H9 (cell line): Measurements from ENCODE around the gene EHMT2. TPM values are rescaled to one million over a fixed set of nuclear protein-coding genes. Genes with fewer than 3 reads are reported as not detected.

Experiments used
- DNase-seq: peaks from one replicate; pipeline ENCODE4 v3.0.0-alpha.2; 2017
- H2AFZ ChIP-seq: one replicate; pipeline ENCODE4 v1.6.1; 2013; ENCODE audit warnings: mild to moderate bottlenecking, low read length, control low read depth, moderate library complexity
- H2AK5ac ChIP-seq: 2 replicates; pipeline ENCODE4 v1.6.1; 2013; ENCODE audit warnings: low read length, control low read depth, mixed read lengths; ENCODE audit not compliant: insufficient read length
- H2BK120ac ChIP-seq: one replicate; pipeline ENCODE4 v1.6.1; 2013; ENCODE audit warnings: low read depth, mild to moderate bottlenecking, low read length, control low read depth, inconsistent platforms; ENCODE audit not compliant: poor library complexity, severe bottlenecking
- H2BK12ac ChIP-seq: 2 replicates; pipeline ENCODE4 v1.6.1; 2013; ENCODE audit warnings: low read length, control low read depth, mixed read lengths, low read depth; ENCODE audit not compliant: insufficient read length
- H2BK15ac ChIP-seq: 2 replicates; pipeline ENCODE4 v1.6.1; 2013; ENCODE audit warnings: low read depth, low read length, control low read depth
- H2BK20ac ChIP-seq: one replicate; pipeline ENCODE4 v1.6.1; 2013; ENCODE audit warnings: low read depth, mild to moderate bottlenecking, low read length, control low read depth, inconsistent platforms; ENCODE audit not compliant: poor library complexity, severe bottlenecking
- H2BK5ac ChIP-seq: 2 replicates; pipeline ENCODE4 v1.6.1; 2013; ENCODE audit warnings: low read length, control low read depth, mixed read lengths; ENCODE audit not compliant: insufficient read length
- H3K14ac ChIP-seq: 2 replicates; pipeline ENCODE4 v1.6.1; 2013; ENCODE audit warnings: low read length, control low read depth; ENCODE audit not compliant: insufficient read depth
- H3K18ac ChIP-seq: 2 replicates; pipeline ENCODE4 v1.6.1; 2013; ENCODE audit warnings: low read depth, mild to moderate bottlenecking, mixed read lengths, low read length, control low read depth; ENCODE audit not compliant: insufficient read length
- H3K23ac ChIP-seq: 2 replicates; pipeline ENCODE4 v1.6.1; 2013; ENCODE audit warnings: low read length, control low read depth, mixed read lengths, low read depth; ENCODE audit not compliant: insufficient read length
- H3K23me2 ChIP-seq: 2 replicates; pipeline ENCODE4 v1.6.1; 2013; ENCODE audit warnings: low read depth, mild to moderate bottlenecking, mixed read lengths, low read length, control low read depth; ENCODE audit not compliant: insufficient read length, poor library complexity, severe bottlenecking
- H3K27ac ChIP-seq: 2 replicates; pipeline ENCODE4 v1.5.1; 2013; ENCODE audit warnings: low read length, control low read depth, mixed read lengths, low read depth; ENCODE audit not compliant: insufficient read length
- H3K27me3 ChIP-seq: 2 replicates; pipeline ENCODE4 v1.6.1; 2013; ENCODE audit warnings: low read length, control low read depth, inconsistent platforms; ENCODE audit not compliant: insufficient read depth
- H3K4ac ChIP-seq: 2 replicates; pipeline ENCODE4 v1.6.1; 2013; ENCODE audit warnings: low read depth, mild to moderate bottlenecking, control low read depth, inconsistent platforms, low read length, moderate library complexity
- H3K4me1 ChIP-seq: 2 replicates; pipeline ENCODE4 v1.6.1; 2013; ENCODE audit warnings: low read length, control low read depth, inconsistent platforms; ENCODE audit not compliant: insufficient read depth
- H3K4me2 ChIP-seq: 2 replicates; pipeline ENCODE4 v1.6.1; 2013; ENCODE audit warnings: low read length, control low read depth, mixed read lengths; ENCODE audit not compliant: insufficient read length, insufficient read depth
- H3K56ac ChIP-seq: 2 replicates; pipeline ENCODE4 v1.6.1; 2013; ENCODE audit warnings: low read depth, mild to moderate bottlenecking, mixed read lengths, low read length, control low read depth; ENCODE audit not compliant: insufficient read length
- H3K79me1 ChIP-seq: 2 replicates; pipeline ENCODE4 v1.6.1; 2013; ENCODE audit warnings: low read depth, mild to moderate bottlenecking, moderate library complexity, low read length, control low read depth, inconsistent platforms; ENCODE audit not compliant: insufficient read depth, poor library complexity, severe bottlenecking
- H3K79me2 ChIP-seq: 2 replicates; pipeline ENCODE4 v1.6.1; 2013; ENCODE audit warnings: low read length, control low read depth, inconsistent platforms; ENCODE audit not compliant: insufficient read depth
- H3K9ac ChIP-seq: 2 replicates; pipeline ENCODE4 v1.6.1; 2013; ENCODE audit warnings: low read length, control low read depth, mixed read lengths; ENCODE audit not compliant: insufficient read length; ENCODE audit errors: extremely low read depth
- H3K9me3 ChIP-seq: one replicate; pipeline ENCODE4 v1.6.1; 2013; ENCODE audit warnings: low read depth, low read length, inconsistent platforms; ENCODE audit not compliant: control insufficient read depth
- H3T11ph ChIP-seq: one replicate; pipeline ENCODE4 v1.6.1; 2013; ENCODE audit warnings: mild to moderate bottlenecking, low read length, control low read depth, inconsistent platforms
- H4K20me1 ChIP-seq: one replicate; pipeline ENCODE4 v1.6.1; 2013; ENCODE audit not compliant: control insufficient read depth, insufficient read length, insufficient read depth
- H4K5ac ChIP-seq: 2 replicates; pipeline ENCODE4 v1.6.1; 2013; ENCODE audit warnings: low read depth, mild to moderate bottlenecking, mixed read lengths, low read length, control low read depth; ENCODE audit not compliant: insufficient read length
- H4K8ac ChIP-seq: replicated peaks from 2 replicates; pipeline ENCODE4 v1.6.1; 2013; ENCODE audit warnings: low read length, control low read depth, mixed read lengths, low read depth; ENCODE audit not compliant: insufficient read length
- H4K91ac ChIP-seq: 2 replicates; pipeline ENCODE4 v1.6.1; 2013; ENCODE audit warnings: low read depth, mild to moderate bottlenecking, moderate library complexity, mixed read lengths, low read length, control low read depth; ENCODE audit not compliant: insufficient read length
- H3K27ac Mint-ChIP-seq, 3 experiments: 2 replicates in 2 of 3; 3 replicates in 1 of 3; pipeline ENCODE4 v1.8.0; 2020 to 2021; ENCODE audit warnings: mixed read lengths in 3 of 3, mild to moderate bottlenecking in 1 of 3, moderate library complexity in 1 of 3
- H3K27me3 Mint-ChIP-seq: 2 replicates; pipeline ENCODE4 v1.8.0; 2021; ENCODE audit warnings: low read depth, mild to moderate bottlenecking, moderate library complexity, mixed read lengths
- H3K36me3 Mint-ChIP-seq, 3 experiments: 2 replicates in 2 of 3; 3 replicates in 1 of 3; pipeline ENCODE4 v1.8.0; 2020 to 2021; ENCODE audit warnings: low read depth in 3 of 3, mixed read lengths in 3 of 3; ENCODE audit not compliant: insufficient read depth in 1 of 3
- H3K4me1 Mint-ChIP-seq, 2 experiments: 2 replicates each; pipeline ENCODE4 v1.8.0; 2020; ENCODE audit warnings: mixed read lengths in 2 of 2
- H3K4me3 Mint-ChIP-seq, 2 experiments: 2 replicates in 1 of 2; 3 replicates in 1 of 2; pipeline ENCODE4 v1.8.0; 2020 to 2021; ENCODE audit warnings: mild to moderate bottlenecking in 2 of 2, mixed read lengths in 2 of 2, moderate library complexity in 1 of 2
- H3K9me3 Mint-ChIP-seq, 2 experiments: 2 replicates in 1 of 2; 3 replicates in 1 of 2; pipeline ENCODE4 v1.8.0; 2020; ENCODE audit warnings: mild to moderate bottlenecking in 2 of 2, mixed read lengths in 2 of 2, moderate library complexity in 1 of 2
- CTCF ChIP-seq: fragments of 200-600 bp; sonication (generic); conservative IDR thresholded peaks from 3 replicates; pipeline ENCODE4 v1.8.0; 2021; ENCODE audit warnings: antibody characterized with exemption, mild to moderate bottlenecking
- WGBS: extraction: QIAGEN DNeasy Blood & Tissue Kit; methylation state at CpG from one replicate; pipeline ENCODE4 v1.1.7; 2013; ENCODE audit warnings: missing lambda C conversion rate, low lambda C conversion rate, mixed read lengths; ENCODE audit not compliant: insufficient read length; ENCODE audit errors: extremely low coverage; 5-methylcytosine and 5-hydroxymethylcytosine counted together
- total RNA-seq: library from RNA; stranded (reverse); gene quantifications from 2 replicates; pipeline ENCODE4 v1.2.1, GENCODE V29; 2021

EHMT2 gene
- total RNA-seq, 1 experiment from 2014 or later = 124 TPM

GRCh38 chr6:31882344-31882743 lies 15.2 kb downstream of the EHMT2 start:
- Histone ChIP-seq H3K27me3 (no peaks in the 10 kb centered on the region), H3K9me3 (no peaks in the 10 kb centered on the region), H3K56ac (no peak overlapping the region), H3K27ac (no peak overlapping the region), H3K4ac (no peak overlapping the region), H3K79me2 (no peaks in the 10 kb centered on the region), H3K4me2 (no peak overlapping the region), H2AK5ac (no peak overlapping the region), H2BK15ac (no peak overlapping the region), H4K8ac (no peak overlapping the region), H3K23me2 (no peaks in the 10 kb centered on the region), H3T11ph (no peak overlapping the region), H3K4me1 (no peaks in the 10 kb centered on the region), H2BK20ac (no peak overlapping the region), H2BK120ac (no peak overlapping the region), H2AFZ (no peak overlapping the region), H3K9ac (no peak overlapping the region), H4K20me1 (no peaks in the 10 kb centered on the region), H2BK5ac (no peak overlapping the region), H3K14ac (no peak overlapping the region), H2BK12ac (no peak overlapping the region), H3K79me1 (no peaks in the 10 kb centered on the region), H3K18ac (no peak overlapping the region), H4K91ac (no peak overlapping the region), H3K23ac (no peak overlapping the region), H4K5ac (no peak overlapping the region)
- TF ChIP-seq CTCF = no peak
- H3K36me3 Mint-ChIP-seq = peaks cover 56 to 78% (median 77%) of the 10 kb centered on the region in 3 experiments; a peak in 6 of 7 replicates
- H3K4me3 Mint-ChIP-seq = no peak overlapping the region
- WGBS = no CpG with 5 or more reads among the region's 6 CpGs
- no peak for DNase-seq
- H3K27me3 Mint-ChIP-seq = no peaks in the 10 kb centered on the region
- H3K4me1 Mint-ChIP-seq = peaks cover 3 to 22% of the 10 kb centered on the region in 2 experiments
- H3K9me3 Mint-ChIP-seq = no peaks in the 10 kb centered on the region
- H3K27ac Mint-ChIP-seq = no peak overlapping the region
